HS-5 (cell line): ENCODE data around the gene ARHGEF25.
"Not testable (repeated sequence)": the region's sequence is repeated elsewhere in the genome, so short reads cannot be mapped to it uniquely, and the experiment has no call there.

ENCODE experiments used
- DNase-seq: peaks from one replicate; pipeline ENCODE4 v3.0.0-alpha.2; 2012; ENCODE audit warnings: low read depth

Gene ARHGEF25

DNA sequence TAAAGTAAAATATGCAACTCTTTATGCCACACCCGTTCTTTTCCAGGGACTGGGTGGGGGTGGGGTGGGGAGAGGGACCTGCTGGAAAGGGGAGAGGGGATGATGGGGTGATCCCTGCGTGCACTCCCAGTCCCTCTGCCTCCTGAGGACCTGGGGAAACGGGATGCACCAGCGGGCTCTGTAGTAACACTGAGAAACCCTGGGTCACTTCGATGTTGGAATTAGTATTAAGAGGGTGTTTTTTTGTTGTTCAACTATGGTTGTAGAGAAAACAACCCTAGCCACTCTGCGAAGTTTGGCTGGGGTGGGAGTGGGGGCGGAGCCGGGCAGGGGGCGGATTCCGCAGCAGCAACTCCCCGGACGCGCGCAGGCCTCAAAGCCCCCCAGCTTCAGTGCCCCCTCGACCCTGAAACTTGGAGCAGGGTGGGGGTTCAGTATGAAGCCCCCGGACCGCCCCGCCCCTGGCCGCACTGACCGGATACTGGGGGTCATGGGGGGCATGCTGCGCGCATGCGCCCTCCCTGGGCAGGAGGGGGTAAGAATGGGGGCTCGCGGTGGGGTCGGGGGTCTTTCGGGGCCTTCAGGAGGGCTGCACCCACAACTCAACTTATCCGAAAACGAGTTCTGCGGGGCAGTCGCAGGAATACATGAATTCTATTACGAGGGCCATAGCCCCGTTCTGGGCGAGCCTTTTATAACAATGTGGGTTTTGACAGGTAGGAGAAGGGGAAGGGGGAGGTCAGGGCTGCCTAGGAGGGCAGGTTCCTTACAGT, 1.3 kb upstream of the ARHGEF25 start:
- no peak for DNase-seq

DNA sequence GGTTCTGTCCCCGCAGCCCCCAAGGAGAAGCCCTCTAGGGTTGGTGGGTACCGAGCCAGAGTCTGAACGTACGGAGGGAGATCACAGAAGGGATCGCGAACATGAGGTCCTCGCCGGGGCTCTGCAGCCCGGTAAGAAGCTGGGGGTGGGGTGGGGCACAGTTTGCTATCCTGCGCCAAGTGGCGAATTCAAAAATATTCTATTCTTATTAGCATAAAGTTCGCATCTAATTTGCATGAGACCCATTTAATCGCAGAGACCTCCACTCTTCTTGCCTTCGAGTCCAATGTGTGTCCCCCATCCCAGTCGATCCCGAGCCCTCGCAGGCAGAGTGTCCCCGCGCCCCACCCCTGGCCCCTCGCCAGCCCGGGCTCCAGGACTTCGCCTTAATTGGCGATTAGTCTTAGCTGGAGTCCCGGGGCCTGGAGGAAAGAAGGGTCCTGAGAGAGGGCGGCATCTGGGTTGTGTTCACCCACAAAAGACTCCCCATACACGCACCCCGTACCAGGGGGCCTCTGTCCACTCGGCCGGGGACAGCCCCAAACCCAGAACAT, 604 bp upstream of the ARHGEF25 start:
- DNase-seq, result no peak

DNA sequence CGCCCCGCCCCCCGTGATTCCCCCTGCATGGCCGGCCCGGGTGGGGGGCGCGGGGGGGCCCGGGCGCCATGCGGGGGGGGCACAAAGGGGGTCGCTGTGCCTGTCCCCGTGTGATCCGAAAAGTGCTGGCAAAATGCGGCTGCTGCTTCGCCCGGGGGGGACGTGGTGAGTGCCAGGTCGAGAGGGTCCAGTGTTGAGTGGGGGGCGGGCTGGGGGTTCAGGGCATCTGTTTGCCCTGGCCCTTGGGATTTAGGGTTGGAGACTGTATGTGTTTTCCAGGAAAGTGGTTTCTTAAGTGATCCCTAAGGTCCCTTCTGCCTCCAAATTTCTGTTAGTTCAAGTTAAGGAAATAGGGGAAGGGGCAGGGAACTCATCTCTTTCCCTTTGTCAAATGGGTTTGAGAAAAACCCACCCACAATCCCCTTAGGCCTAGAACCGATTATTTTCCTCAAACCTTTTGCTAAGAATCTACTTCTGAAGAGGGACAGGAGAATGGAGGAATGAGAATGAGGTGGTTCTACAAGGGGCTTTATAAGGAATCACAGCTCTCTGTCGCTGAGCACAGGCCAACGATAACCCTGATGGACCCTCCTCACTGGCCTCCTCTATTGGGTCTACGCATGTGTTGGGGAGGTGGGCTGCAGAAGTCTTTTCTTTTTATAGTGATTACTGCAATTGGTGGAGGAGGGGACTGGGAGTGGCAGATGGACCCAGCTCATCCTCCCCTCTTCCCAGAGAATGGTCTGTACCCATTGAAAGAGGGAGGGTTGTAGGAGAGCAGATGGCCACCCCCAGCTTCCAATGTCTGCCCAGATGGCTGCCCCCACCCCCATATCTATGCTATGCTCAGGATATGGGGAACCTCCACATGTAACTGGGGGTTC, 834 bp downstream of the ARHGEF25 start:
- no peak for DNase-seq

DNA sequence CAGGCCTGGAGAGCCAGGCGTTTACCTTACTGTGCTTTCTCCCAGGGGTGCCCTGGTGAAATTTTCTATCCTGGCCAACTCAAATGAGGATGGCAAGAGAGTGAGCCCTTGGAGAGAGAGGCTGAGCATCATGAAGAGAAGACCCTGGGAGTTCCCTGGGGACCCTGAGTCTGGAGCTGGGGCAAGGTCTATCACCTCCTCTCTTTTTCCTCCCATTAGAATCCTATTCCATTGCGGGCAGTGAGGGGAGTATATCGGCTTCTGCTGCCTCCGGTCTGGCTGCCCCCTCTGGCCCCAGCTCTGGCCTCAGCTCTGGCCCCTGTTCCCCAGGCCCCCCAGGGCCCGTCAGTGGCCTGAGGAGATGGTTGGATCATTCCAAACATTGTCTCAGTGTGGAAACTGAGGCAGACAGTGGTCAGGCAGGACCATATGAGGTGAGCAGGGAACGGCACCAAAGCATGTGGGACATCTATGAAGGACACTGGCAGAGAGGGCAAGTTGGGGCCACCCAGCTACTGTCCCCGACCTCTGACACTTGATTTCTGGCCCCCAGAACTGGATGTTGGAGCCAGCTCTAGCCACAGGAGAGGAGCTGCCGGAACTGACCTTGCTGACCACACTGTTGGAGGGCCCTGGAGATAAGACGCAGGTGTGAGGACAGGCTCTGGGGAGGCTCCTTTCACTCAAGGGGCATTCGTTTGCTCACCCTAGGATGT, 1.6 kb downstream of the ARHGEF25 start:
- DNase-seq, result no peak

DNA sequence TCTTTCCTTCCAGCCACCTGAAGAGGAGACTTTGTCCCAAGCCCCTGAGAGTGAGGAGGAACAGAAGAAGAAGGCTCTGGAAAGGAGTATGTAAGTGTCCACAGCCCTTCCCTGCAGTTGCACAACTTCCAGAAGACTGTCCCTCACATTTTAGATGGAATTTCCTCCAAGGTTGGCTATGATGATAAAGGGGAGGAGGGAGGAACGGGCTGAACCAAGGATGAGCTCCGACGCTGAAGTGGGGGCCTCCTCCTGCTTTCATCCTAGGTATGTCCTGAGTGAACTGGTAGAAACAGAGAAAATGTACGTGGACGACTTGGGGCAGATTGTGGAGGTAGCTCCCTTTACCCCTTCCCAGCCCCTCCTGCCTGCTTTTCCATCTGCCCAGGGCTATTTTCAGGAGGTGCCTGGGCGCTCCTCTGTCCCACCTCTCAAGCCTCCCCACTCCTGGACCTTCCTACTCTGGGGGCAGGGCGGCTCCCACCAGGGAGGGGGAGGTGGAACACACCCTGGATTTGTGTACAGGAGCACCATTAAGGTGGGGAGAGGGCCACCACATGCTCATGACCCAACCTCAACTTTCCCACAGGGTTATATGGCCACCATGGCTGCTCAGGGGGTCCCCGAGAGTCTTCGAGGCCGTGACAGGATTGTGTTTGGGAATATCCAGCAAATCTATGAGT, 2.3 kb downstream of the ARHGEF25 start:
- DNase-seq, result no peak

DNA sequence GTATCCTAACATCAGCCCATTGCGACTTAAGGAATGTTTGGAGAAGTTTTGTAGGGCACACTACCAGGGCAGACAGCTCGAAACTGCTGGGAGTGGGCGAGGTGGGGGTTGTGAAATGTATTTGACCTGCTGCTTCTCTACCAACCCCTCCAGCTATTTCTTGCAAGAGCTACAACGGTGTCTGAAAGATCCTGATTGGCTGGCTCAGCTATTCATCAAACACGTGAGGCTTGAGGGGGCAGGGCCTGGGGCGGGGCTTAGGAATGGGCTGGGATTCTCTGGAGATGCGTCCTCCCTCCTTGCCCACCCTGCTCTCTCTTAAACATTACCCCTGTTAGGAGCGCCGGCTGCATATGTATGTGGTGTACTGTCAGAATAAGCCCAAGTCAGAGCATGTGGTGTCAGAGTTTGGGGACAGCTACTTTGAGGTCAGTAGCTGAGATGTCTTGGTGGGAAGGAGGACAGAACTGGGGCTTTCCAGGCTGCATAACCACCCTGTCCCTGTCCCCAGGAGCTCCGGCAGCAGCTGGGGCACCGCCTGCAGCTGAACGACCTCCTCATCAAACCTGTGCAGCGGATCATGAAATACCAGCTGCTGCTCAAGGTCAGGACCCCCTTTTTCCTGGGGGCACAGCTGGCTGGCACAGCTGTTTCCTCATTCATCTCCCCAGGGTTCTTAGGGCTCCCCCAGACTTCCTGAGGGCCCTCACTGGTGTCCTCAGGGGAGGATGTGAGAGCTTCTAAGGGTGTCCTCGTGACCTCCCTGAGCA, 3.1 kb downstream of the ARHGEF25 start:
- no peak for DNase-seq

DNA sequence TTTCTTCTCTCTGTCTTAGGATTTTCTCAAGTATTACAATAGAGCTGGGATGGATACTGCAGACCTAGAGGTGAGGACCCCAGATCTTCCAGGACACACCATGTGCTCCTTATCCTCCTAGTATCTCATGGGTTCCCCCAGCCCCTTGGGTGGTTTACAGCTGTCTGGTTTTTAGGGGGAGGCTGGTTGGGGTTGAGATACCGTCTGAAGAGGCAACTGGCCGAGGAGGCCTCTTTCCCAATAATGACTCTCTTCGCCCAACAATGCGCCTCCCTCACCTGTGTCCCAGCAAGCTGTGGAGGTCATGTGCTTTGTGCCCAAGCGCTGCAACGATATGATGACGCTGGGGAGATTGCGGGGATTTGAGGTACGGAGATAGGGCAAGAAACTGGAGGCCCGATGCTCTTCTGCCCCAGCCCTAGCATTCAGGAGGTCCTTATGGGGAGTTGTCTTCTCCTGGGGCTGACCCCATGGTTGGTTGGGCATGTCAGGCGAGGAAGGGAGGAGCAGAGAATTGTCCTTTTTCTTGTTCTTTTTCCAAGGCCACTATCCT, 3.8 kb downstream of the ARHGEF25 start:
- no peak for DNase-seq

DNA sequence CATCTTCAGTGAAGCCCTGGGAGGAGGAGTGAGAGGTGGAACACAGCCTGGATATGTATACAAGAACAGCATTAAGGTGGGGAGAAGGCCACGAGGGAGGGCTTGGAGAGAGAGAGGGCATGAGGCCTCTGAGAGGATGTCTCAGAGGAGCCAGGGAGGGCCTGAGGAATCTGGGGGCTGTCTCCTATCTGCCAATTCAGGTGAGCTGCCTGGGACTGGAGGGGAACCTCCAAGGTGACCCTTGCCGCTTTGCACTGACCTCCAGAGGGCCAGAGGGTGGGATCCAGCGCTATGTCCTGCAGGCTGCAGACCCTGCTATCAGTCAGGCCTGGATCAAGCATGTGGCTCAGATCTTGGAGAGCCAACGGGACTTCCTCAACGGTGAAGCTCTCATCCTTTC, 4.4 kb downstream of the ARHGEF25 start:
- DNase-seq, result no peak

DNA sequence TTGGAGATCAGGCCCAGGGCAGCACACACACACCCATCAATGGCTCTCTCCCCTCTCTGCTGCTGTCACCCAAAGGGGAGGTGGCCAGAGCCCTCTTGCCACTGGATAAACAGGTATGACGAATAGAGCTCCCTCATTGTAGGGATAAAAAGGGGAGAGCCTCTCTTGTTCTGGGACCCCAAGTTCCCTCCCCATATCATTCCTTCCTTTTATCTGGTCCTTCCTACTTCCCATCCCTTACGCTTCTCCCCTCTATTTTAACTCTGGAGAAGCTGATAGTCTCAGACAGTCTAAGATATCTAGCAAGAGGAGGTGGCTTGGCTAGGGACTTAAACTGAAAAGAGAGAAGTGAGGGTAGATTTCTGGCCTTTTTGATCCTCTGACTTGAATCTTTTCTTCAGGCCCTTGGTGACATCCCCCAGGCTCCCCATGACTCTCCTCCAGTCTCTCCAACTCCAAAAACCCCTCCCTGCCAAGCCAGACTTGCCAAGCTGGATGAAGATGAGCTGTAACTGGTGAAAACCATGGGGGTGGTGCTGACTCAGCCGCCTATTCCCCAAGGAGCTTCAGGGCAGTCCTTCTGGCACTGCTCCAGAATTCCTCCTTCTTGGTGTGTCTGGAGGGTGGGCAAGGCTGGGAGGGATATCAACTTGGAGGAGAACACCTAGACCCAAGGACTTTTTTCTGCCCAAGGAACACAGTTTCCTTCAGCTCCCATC, 5.3 kb downstream of the ARHGEF25 start:
- no peak for DNase-seq

DNA sequence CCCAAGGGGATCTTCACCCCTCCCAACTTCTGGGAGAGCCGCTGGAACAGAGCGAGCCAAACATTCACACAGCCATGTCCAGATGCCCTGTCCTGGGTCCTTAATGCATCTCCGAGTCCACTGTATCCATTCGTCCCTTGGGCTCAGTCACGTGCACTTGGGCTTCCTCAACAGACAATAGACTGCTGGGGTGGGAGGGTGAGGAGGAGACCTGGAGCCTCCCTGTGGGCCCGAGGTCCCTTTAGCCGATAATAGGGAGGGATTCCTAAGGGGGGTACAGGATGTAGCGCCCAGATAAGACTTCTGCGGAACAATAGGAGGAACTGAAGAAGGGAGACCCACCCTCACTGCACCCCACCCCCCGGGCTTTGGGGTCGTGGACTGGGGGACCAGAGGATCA, 6.7 kb downstream of the ARHGEF25 start:
- no peak for DNase-seq

DNA sequence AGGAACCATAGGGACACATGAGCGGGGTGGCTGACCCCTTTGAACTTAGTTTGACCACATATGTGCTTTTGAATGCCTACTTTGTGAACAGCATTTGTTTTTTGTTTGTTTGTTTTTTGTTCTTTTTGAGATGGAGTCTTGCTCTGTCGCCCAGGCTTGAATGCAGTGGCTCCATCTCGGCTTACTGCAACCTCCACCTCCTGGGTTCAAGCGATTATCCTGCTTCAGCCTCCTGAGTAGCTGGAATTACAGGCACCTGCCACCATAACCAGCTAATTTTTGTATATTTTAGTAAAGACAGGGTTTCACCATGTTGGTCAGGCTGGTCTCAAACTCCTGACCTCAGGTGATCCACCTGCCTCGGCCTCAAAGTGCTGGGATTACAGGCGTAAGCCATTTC, 7.2 kb downstream of the ARHGEF25 start:
- not testable (repeated sequence) for DNase-seq

DNA sequence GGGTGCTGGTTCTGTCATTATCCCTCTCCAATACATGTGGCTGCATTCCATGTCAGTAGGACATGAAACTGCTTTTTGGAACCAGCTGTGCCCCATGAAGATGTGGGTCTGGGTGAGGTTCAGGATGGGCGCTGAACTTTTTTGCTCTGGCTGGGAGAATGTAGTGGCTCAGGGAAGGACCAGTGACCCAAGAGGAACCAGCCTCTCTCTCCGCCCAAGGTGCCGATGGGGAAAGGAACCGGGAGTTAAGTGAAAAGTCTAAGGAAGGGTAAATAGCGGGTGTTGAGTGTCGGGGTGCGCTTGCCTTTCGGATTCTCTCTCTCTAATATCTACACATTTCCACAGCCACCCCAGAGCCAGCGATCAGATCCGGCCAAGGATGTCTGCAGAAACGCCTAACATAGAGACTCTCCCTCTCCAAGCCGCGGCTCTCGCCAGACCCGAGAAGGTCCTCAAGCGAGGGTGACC, 7.8 kb downstream of the ARHGEF25 start:
- no peak for DNase-seq

DNA sequence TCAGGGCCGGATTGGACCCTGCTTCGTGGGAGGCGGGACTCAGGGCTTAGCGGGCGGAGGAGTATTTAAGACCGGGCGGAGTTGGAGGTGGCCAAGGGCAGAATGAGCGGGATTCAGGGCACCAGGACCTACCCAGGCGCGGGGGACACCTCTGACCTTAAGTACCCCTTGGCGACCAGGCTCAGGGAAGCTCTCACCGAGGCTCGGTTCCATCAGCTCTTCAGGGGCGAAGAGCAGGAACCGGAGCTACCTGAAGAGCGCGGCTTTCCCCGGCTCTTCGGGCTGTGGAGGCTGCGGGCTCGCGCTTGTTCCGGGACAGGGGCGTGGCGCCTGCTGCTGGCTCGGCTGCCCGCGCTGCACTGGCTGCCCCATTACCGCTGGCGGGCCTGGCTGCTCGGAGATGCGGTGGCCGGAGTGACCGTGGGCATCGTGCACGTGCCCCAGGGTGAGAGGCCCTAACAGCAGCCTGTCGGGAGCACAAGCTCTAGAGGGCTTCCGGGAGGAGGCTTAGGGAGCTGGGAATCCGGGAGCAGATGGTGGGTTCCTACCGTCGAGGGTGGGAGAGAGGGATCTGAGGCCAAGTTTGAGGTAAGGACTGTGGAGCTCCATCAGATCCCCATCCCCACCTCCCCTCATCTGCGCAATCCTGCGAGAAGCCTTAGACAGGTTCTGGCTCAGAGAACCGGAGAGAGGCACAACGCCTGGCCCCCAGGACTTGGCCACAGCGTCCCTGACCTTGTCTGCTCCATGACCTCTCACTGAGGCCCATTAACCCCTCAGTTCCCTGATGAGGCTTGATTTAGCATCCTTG, 8.4 kb downstream of the ARHGEF25 start:
- no peak for DNase-seq

DNA sequence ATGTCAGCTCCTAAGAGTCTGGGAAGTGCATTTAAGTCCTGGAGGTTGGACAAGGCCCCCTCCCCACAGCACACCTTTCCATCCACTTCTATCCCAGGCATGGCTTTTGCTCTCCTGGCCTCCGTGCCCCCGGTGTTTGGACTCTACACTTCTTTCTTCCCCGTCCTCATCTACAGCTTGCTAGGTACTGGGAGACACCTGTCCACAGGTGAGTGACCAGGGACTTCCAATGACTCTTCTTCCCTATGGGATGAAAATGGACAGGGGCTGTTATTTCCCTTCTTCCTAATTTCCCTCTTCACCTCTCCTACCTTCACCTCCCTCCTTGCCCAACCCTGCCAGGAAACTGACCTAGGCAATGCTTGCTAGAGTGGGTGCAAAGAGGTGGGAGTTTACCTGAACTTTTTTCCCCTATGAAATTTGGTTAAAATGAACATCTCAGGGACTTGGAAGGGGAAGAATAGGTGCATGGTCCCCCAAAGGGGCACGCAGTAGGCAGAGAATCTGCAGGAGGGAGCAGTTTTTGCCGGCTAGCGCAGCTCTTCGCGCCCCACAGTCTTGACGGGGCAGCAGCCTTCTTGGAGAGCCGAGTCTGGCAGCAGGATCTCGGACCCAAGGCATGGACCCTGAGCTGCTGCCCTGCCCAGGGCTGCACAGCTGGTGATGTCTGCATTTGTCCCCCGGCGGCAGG, 9.2 kb downstream of the ARHGEF25 start:
- no peak for DNase-seq

DNA sequence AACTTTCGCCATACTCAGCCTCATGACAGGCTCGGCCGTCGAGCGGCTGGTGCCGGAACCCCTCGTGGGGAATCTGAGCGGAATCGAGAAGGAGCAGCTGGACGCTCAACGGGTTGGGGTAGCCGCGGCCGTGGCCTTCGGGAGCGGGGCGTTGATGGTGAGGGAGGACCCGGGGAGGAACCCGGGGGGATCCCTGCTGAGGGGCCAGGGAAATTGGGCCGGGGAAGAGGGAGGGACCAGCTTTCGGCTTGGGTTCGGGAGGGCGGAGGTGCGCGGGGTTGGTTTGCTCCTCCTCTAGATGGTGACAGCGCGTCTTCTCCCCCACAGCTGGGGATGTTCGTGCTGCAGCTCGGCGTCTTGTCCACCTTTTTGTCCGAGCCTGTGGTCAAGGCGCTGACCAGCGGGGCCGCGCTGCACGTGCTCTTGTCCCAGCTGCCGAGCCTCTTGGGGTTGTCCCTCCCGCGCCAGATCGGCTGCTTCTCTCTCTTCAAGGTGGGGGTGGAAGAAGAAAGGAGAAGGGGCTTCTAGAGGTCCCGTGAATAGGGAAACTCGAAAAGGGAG, 9.8 kb downstream of the ARHGEF25 start:
- DNase-seq, result no peak

DNA sequence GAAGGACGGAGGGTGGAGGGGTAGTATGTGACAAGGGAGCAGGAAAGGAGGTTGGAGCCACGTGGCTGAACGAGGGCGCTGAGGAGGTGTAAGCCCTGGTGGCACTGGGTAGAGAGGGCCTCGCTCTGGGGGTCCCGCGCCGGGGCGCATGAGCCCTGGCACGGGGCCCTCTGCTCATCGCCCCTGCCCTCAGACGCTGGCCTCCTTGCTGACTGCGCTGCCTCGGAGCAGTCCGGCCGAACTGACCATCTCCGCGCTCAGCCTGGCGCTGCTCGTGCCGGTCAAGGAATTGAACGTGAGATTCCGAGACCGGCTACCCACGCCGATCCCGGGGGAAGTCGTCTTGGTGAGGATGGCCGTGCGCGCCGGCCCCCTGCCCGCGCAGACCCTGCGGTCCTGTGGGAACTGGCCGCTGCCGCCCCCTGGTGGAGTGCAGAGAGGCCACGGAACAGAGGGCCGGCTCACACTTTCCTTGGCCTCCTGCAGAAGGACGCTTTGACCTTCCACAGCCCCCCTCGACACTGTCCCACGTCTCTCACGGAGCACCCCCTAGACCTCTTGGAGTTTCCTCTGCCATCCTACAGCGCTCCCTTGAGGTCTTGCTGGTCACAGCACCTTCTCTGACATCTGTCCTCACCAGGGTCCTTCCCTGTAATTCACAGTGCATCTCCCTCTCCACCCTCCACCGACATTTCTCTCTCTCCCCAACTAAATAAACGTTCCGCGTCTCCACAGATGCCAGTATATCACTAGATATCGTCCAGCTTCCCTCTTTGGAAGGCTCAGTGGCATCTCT, 10.5 kb downstream of the ARHGEF25 start:
- DNase-seq, result no peak
